OCI-LY1 (cell line): ENCODE measurements around the gene FAIM2.

Source experiments
- CTCF ChIP-seq: fragments of 200-600 bp; sonication (generic), shearing (Covaris generic); IDR thresholded peaks from 2 replicates; pipeline ENCODE4 v1.5.1; 2017; ENCODE audit warnings: mild to moderate bottlenecking, antibody characterized with exemption, low read length, moderate library complexity, mixed read lengths
- EZH2 ChIP-seq: fragments of 200-600 bp; sonication (generic), shearing (Covaris generic); IDR thresholded peaks from 2 replicates; pipeline ENCODE4 v1.8.0; 2017; ENCODE audit warnings: borderline replicate concordance, mixed run types, mild to moderate bottlenecking, antibody characterized with exemption, low read length, moderate library complexity, mixed read lengths

GRCh38 chr12:49890096-49890461, 13.6 kb downstream of the FAIM2 start:
- no peak for TF ChIP-seq CTCF
- no peak for TF ChIP-seq EZH2
